SK-N-SH treated with all-trans-retinoic acid at 6 μM for 48 hours (cell line): ENCODE results near the gene IDUA.

ENCODE experiments used
- ATAC-seq: fragments of 200-7000 bp; cut with Tn5 transposase; 3 replicates; pipeline ENCODE4 v1.9.1; 2020; ENCODE audit warnings: mild to moderate bottlenecking, moderate library complexity
- ARNTL ChIP-seq: fragments of 450-650 bp; formaldehyde crosslinking; IDR thresholded peaks from 2 replicates; pipeline ENCODE4 v1.5.0; 2020; ENCODE audit warnings: low read depth, mild to moderate bottlenecking, moderate library complexity, borderline replicate concordance
- BACH2 ChIP-seq: fragments of 250-450 bp; sonication (Bioruptor Pico); IDR thresholded peaks from 2 replicates; pipeline ENCODE4 v1.9.0; 2021; ENCODE audit warnings: mild to moderate bottlenecking, borderline replicate concordance
- CREB5 ChIP-seq: fragments of 250-450 bp; sonication (Bioruptor Pico); IDR thresholded peaks from 2 replicates; pipeline ENCODE4 v1.5.1; 2020; ENCODE audit warnings: low read depth, mild to moderate bottlenecking, moderate library complexity
- CSDC2 ChIP-seq: fragments of 250-450 bp; sonication (Bioruptor Pico); IDR thresholded peaks from 2 replicates; pipeline ENCODE4 v1.5.0; 2020; ENCODE audit warnings: mild to moderate bottlenecking, moderate library complexity
- ESRRG ChIP-seq: fragments of 250-450 bp; sonication (Bioruptor Pico); IDR thresholded peaks from 2 replicates; pipeline ENCODE4 v1.6.1; 2021; ENCODE audit warnings: mild to moderate bottlenecking
- GLIS3 ChIP-seq: fragments of 250-450 bp; sonication (Bioruptor Pico); IDR thresholded peaks from 2 replicates; pipeline ENCODE4 v1.5.0; 2020; ENCODE audit warnings: mild to moderate bottlenecking, moderate library complexity
- ISL1 ChIP-seq: fragments of 250-450 bp; sonication (Bioruptor Pico); IDR thresholded peaks from 2 replicates; pipeline ENCODE4 v2.1.2; 2022; ENCODE audit warnings: mild to moderate bottlenecking, moderate library complexity
- OSR1 ChIP-seq: fragments of 250-450 bp; sonication (Bioruptor Pico); IDR thresholded peaks from 2 replicates; pipeline ENCODE4 v1.8.0; 2022; ENCODE audit warnings: moderate library complexity, mild to moderate bottlenecking, inconsistent platforms
- PATZ1 ChIP-seq: fragments of 250-450 bp; sonication (Bioruptor Pico); IDR thresholded peaks from 2 replicates; pipeline ENCODE4 v1.8.0; 2020; ENCODE audit warnings: mild to moderate bottlenecking, moderate library complexity, borderline replicate concordance
- PPARA ChIP-seq: fragments of 250-450 bp; sonication (Bioruptor Pico); IDR thresholded peaks from 2 replicates; pipeline ENCODE4 v1.5.0; 2020; ENCODE audit warnings: mild to moderate bottlenecking, borderline replicate concordance
- SNAI2 ChIP-seq: fragments of 250-450 bp; sonication (Bioruptor Pico); IDR thresholded peaks from 2 replicates; pipeline ENCODE4 v1.5.0; 2020; ENCODE audit warnings: mild to moderate bottlenecking, moderate library complexity
- TCF4 ChIP-seq: fragments of 250-450 bp; sonication (Bioruptor Pico); IDR thresholded peaks from 2 replicates; pipeline ENCODE4 v1.8.0; 2021; ENCODE audit warnings: mild to moderate bottlenecking, moderate library complexity, borderline replicate concordance
- ZC3H10 ChIP-seq: fragments of 250-450 bp; sonication (Bioruptor Pico); IDR thresholded peaks from 2 replicates; pipeline ENCODE4 v1.5.1; 2021; ENCODE audit warnings: mild to moderate bottlenecking, moderate library complexity
- ZFP3 ChIP-seq: fragments of 250-450 bp; sonication (Bioruptor Pico); IDR thresholded peaks from 2 replicates; pipeline ENCODE4 v1.5.0; 2020; ENCODE audit warnings: mild to moderate bottlenecking, moderate library complexity
- ZFP30 ChIP-seq: fragments of 450-650 bp; formaldehyde crosslinking; IDR thresholded peaks from 2 replicates; pipeline ENCODE4 v1.5.0; 2022; ENCODE audit warnings: mild to moderate bottlenecking, moderate library complexity
- ZNF565 ChIP-seq: fragments of 450-650 bp; formaldehyde crosslinking; conservative IDR thresholded peaks from 2 replicates; pipeline ENCODE4 v1.5.0; 2020; ENCODE audit warnings: low read depth, mild to moderate bottlenecking, moderate library complexity
- ZNF8 ChIP-seq: fragments of 450-650 bp; formaldehyde crosslinking; IDR thresholded peaks from 2 replicates; pipeline ENCODE4 v1.5.0; 2020; ENCODE audit warnings: mild to moderate bottlenecking, moderate library complexity
- TF ChIP-seq, protein P1 (sequence below): fragments of 250-450 bp; sonication (Bioruptor Pico); IDR thresholded peaks from 2 replicates; pipeline ENCODE4 v1.5.0; 2020; ENCODE audit warnings: mild to moderate bottlenecking, moderate library complexity
- TF ChIP-seq, protein P2 (sequence below): fragments of 250-450 bp; sonication (Bioruptor Pico); IDR thresholded peaks from 2 replicates; pipeline ENCODE4 v1.8.0; 2021; ENCODE audit warnings: low read depth, mild to moderate bottlenecking, moderate library complexity, borderline replicate concordance

Gene IDUA

DNA sequence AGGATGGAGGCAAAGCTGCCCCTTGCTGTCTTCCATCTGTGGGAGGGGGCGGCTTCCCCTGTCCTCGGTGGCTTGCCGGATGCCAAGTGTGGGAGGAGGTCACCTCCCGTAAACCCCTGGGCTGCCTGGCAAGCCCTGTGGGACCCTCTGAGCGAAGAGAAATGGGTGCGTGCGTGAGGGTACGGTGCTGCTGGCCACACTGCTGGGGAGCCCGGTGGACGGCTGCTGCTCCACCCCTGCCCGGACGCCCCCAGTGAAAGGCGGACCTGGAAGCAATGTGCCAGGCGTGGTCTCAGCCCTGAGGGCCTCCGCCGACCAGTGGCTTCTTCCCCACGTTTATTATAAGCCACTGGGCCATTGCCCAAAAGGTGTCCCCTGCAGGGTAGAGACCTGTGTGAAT lies 4.6 kb upstream of the IDUA start:
- TF ChIP-seq SNAI2 (CRISPR knock-in tag) = no peak
- TF ChIP-seq, protein P1, sequence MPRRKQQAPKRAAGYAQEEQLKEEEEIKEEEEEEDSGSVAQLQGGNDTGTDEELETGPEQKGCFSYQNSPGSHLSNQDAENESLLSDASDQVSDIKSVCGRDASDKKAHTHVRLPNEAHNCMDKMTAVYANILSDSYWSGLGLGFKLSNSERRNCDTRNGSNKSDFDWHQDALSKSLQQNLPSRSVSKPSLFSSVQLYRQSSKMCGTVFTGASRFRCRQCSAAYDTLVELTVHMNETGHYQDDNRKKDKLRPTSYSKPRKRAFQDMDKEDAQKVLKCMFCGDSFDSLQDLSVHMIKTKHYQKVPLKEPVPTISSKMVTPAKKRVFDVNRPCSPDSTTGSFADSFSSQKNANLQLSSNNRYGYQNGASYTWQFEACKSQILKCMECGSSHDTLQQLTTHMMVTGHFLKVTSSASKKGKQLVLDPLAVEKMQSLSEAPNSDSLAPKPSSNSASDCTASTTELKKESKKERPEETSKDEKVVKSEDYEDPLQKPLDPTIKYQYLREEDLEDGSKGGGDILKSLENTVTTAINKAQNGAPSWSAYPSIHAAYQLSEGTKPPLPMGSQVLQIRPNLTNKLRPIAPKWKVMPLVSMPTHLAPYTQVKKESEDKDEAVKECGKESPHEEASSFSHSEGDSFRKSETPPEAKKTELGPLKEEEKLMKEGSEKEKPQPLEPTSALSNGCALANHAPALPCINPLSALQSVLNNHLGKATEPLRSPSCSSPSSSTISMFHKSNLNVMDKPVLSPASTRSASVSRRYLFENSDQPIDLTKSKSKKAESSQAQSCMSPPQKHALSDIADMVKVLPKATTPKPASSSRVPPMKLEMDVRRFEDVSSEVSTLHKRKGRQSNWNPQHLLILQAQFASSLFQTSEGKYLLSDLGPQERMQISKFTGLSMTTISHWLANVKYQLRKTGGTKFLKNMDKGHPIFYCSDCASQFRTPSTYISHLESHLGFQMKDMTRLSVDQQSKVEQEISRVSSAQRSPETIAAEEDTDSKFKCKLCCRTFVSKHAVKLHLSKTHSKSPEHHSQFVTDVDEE (CRISPR knock-in tag) = no peak
- TF ChIP-seq ZC3H10 = no peak
- TF ChIP-seq, protein P2, sequence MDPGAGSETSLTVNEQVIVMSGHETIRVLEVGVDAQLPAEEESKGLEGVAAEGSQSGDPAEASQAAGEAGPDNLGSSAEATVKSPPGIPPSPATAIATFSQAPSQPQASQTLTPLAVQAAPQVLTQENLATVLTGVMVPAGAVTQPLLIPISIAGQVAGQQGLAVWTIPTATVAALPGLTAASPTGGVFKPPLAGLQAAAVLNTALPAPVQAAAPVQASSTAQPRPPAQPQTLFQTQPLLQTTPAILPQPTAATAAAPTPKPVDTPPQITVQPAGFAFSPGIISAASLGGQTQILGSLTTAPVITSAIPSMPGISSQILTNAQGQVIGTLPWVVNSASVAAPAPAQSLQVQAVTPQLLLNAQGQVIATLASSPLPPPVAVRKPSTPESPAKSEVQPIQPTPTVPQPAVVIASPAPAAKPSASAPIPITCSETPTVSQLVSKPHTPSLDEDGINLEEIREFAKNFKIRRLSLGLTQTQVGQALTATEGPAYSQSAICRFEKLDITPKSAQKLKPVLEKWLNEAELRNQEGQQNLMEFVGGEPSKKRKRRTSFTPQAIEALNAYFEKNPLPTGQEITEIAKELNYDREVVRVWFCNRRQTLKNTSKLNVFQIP (CRISPR knock-in tag) = no peak
- TF ChIP-seq CSDC2 = no peak
- TF ChIP-seq BACH2 (CRISPR knock-in tag) = no peak
- no peak for TF ChIP-seq PPARA
- TF ChIP-seq OSR1 (CRISPR knock-in tag) = no peak
- ATAC-seq = no peak

DNA sequence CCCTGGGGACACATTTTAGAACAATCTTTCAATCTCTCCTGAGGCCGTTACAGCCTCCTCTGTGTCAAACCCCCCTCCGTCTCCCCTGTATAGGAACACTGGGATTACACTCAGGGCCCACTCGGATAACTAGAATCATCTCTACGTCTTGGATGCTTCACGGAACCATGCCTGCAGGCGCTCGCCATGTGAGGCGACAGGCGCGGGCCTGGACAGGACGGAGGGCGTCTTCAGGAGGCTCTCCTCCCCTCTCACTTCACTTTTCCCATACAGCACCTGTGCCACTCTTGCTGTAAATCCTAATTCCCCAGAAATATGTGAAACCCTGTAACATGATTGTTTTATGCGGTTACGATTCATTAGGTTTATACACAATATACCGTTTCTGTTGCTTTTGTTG lies 4.0 kb upstream of the IDUA start:
- no peak for ATAC-seq

More for the DNA sequence above, 4.0 kb upstream of the IDUA start:
- TF ChIP-seq ZFP3 (CRISPR knock-in tag) (no peak), TCF4 (CRISPR knock-in tag) (no peak), PPARA (no peak), GLIS3 (CRISPR knock-in tag) (no peak), ESRRG (CRISPR knock-in tag) (no peak), CREB5 (CRISPR knock-in tag) (no peak), ZNF565 (CRISPR knock-in tag) (no peak), SNAI2 (CRISPR knock-in tag) (no peak), ZC3H10 (no peak), BACH2 (CRISPR knock-in tag) (no peak), OSR1 (CRISPR knock-in tag) (no peak), ISL1 (no peak), ARNTL (CRISPR knock-in tag) (no peak), PATZ1 (CRISPR knock-in tag) (no peak), ZFP30 (CRISPR knock-in tag) (no peak), ZNF8 (CRISPR knock-in tag) (no peak)
- TF ChIP-seq, protein P1 (CRISPR knock-in tag) = no peak
